GM19395 (cell line): Measurements from ENCODE around the gene PHKG2.

Experiments
- ATAC-seq: cut with Tn5 transposase; IDR thresholded peaks from one replicate; pipeline ENCODE4 v1.9.1; 2021; ENCODE audit warnings: mild to moderate bottlenecking, moderate library complexity; ENCODE audit not compliant: unreplicated experiment

Gene PHKG2

DNA sequence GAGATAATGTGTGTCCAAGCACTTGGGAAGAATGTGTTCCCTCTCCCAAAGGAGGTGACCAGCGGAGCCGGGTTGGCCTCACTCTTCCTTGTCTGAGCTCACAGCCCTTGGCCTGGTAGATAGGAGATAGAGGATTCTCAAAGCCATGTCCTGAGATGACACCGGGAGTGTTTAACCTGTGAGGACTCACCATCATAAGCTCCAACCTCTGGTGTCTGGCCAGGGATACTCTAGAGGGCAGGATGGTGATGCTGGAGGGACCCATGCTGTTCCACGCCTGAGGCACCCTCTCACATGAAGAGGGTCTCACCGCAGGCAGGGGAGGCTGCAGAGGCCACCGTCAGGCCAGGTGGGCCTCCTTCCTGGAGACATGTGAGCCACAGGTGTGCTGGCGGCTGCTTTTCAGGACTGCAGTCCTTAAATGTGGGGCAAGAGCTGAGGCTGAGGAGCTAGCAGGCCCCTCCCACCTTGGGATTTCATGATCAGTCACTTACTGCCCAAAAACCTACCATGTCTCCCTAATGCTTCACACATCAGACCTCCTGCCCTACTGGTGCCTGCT is 45.4 kb downstream of the PHKG2 start:
- no peak for ATAC-seq

DNA sequence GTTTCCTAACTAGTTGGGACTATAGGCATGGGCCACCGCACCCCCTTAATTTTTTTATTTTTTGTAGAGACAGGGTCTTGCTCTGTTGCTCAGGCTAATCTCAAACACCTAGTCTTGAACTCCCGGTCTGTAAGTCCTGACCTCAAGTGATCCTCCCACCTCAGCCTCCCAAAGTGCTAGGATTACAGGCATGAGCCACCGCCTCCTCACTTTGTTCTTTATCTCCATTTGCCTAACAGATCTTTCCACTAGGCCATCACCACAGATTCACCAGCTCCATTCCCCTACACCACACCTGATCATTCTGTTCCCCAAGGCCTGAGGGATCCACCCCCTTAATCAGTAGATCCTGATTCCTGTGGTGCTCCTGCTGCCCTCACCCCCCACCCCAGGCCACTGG is 46.4 kb downstream of the PHKG2 start:
- ATAC-seq: no peak

DNA sequence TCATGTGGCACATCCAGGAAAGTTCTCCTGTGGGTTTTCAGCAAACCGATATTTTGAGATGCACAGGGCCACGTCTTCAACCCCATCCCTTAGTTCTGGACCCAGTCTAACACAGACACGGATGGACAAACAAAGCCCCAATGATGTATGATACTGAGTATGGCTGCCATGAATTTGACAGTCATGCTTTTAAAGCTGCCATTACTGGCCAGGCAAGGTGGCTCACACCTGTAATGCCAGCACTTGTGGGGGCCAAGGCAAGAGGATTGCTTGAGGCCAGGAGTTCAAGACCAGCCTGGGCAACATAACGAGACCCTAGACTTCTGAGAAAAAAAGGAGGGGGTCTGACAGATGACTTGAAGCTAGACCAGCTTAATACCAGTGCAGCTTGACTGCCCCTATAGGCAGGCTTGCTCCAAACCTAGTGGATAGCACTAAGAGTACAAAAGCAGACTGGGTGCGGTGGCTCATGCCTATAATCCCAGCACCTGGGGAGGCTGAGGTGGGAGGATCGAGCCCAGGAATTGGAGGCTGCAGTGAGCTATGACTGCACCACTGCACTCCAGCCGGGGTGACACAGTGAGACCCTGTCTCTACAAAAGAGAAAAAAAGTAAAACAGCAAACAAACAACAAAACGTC is 49.6 kb downstream of the PHKG2 start:
- no peak for ATAC-seq
